Activated CD8-positive, alpha-beta memory T cell treated with anti-CD3 and anti-CD28 coated beads, Interleukin-2, amount 50 U/mL, for 24 hours (primary cell): ENCODE results near the gene SLC25A42.
"Not testable (repeated sequence)": the region's sequence is repeated elsewhere in the genome, so short reads cannot be mapped to it uniquely, and the experiment has no call there.

ENCODE experiments used
- DNase-seq: peaks from one replicate; pipeline ENCODE4 v3.0.0-alpha.2; 2020; ENCODE audit errors: extremely low read depth

The SLC25A42 gene

GRCh38 chr19:19068659-19069654 is 5.2 kb downstream of the SLC25A42 start:
- no peak for DNase-seq

GRCh38 chr19:19071897-19072296 is 8.1 kb downstream of the SLC25A42 start:
- DNase-seq: no peak

GRCh38 chr19:19074196-19074882 is 10.5 kb downstream of the SLC25A42 start:
- no peak for DNase-seq

- no peak for DNase-seq
These were observed 11.3 kb downstream of the SLC25A42 start for GRCh38 chr19:19075126-19075525.

- no peak for DNase-seq
These were observed 12.7 kb downstream of the SLC25A42 start for GRCh38 chr19:19076476-19076875.

GRCh38 chr19:19077103-19077502 is 13.3 kb downstream of the SLC25A42 start:
- no peak for DNase-seq

- no peak for DNase-seq
These were observed 15.0 kb downstream of the SLC25A42 start for GRCh38 chr19:19078801-19079200.

- DNase-seq: no peak
These were observed 15.8 kb downstream of the SLC25A42 start for GRCh38 chr19:19079571-19079970.

GRCh38 chr19:19081642-19082151 is 17.9 kb downstream of the SLC25A42 start:
- DNase-seq: no peak

- no peak for DNase-seq
These were observed 19.8 kb downstream of the SLC25A42 start for GRCh38 chr19:19083413-19084178.

- no peak for DNase-seq
These were observed 23.9 kb downstream of the SLC25A42 start for GRCh38 chr19:19087676-19088075.

GRCh38 chr19:19094513-19094912 is 30.7 kb downstream of the SLC25A42 start:
- DNase-seq: no peak

- DNase-seq: no peak
These were observed 31.9 kb downstream of the SLC25A42 start for GRCh38 chr19:19095691-19096090.

- DNase-seq: no peak
These were observed 33.1 kb downstream of the SLC25A42 start for GRCh38 chr19:19096641-19097627.

GRCh38 chr19:19098084-19098702 is 34.4 kb downstream of the SLC25A42 start:
- DNase-seq: no peak

- DNase-seq: no peak
These were observed 35.2 kb downstream of the SLC25A42 start for GRCh38 chr19:19098703-19099632.

- DNase-seq: no peak
These were observed 37.7 kb downstream of the SLC25A42 start for GRCh38 chr19:19101540-19101939.

GRCh38 chr19:19102566-19102965 is 38.8 kb downstream of the SLC25A42 start:
- DNase-seq: not testable (repeated sequence)

- no peak for DNase-seq
These were observed 39.4 kb downstream of the SLC25A42 start for GRCh38 chr19:19103167-19103566.
